ENCODE results near the gene SETD7. TPM values are rescaled to one million over a fixed set of nuclear protein-coding genes. Genes with fewer than 3 reads are reported as not detected.

Gene SETD7
- polyA plus RNA-seq (2013): 18.8 TPM

DNA sequence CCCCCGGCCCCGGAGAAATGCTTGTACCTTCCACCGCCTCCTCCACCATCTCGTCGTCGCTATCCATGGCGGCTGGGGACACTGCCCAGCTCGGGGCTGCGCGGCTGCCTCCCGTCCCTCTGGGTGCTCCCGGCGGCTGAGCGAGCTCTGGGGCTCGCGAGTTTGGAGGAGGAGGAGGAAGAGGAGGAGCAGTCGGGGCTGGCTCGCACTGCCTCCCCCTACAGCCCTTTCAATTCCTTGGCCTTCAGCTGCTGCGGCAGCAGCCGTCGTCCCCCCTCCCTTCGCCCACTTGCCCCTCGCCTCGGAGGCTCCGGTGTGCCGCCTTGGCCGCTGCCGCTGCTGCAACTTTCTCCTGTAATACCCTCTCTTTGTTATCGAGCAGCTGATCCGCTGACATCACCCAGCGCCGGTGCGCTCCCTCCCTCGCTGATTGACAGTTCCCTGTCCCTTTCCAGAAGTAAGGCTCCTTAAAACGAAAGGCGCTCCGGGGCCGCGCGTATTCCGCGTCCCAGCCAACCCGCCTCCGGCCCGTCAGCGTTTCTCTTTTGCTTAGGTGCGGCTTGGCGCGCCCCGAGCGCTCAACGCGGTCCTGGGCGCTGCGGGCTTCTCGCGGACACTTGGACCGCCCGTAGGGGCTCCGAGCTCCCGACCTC is at the start of gene SETD7:
Gene SETD7, minus strand, starts transcription at position 149 of the 653 bp plus-strand sequence. Its CDS starts 82 bp downstream, at position 67.
- POLR2A ChIA-PET: interaction anchor here (0.9 to 1.9 kb wide), 6 partner anchors 9 to 379 kb away, joined by 3 to 6 read pairs (median 4); partner anchors contain the start of genes ELF2 and NAA15
- Histone ChIP-seq H3K36me3 (ENCODE audit: control insufficient read depth in 4 of 4, insufficient read depth in 4 of 4, low read length in 3 of 4) (no peaks in the 10 kb centered on the region), H3K4me1 (ENCODE audit: control extremely low read depth in 1 of 4, control insufficient read depth in 4 of 4, insufficient read depth in 4 of 4, low read length in 3 of 4) (peaks cover 12 to 61% (median 28%) of the 10 kb centered on the region in 4 experiments), H3K27me3 (replicated peaks in 2 of 5; ENCODE audit: control insufficient read depth in 4 of 5, insufficient read depth in 5 of 5, low read length in 4 of 5) (peaks cover 0 to 8% (median 3%) of the 10 kb centered on the region in 5 experiments), H3K27ac (ENCODE audit: insufficient read depth in 1 of 2, low read depth in 1 of 2, low read length in 2 of 2, poor library complexity in 1 of 2, severe bottlenecking in 2 of 2) (peak within 1 kb of the TSS; percentile 54 to 76), H3K9me3 (ENCODE audit: control extremely low read depth in 1 of 5, control insufficient read depth in 4 of 5, insufficient read depth in 2 of 5, low read depth in 1 of 5, low read length in 4 of 5) (no peaks in the 10 kb centered on the region), H3K4me3 (ENCODE audit: control insufficient read depth in 1 of 7, extremely low read depth in 1 of 7, insufficient read depth in 4 of 7, low read depth in 2 of 7, low read length in 6 of 7) (peak within 1 kb of the TSS; percentile 76 to 92 (median 89))
- DNase-seq: peak; percentile 62 to 87 (median 81)
- CTCF ChIA-PET: interaction anchor here (1.0 to 2.3 kb wide), 8 partner anchors 8 to 98 kb away, joined by 3 to 8 read pairs (median 4); no protein-coding TSS in a partner anchor
- 0% methylated on average over 54 of the region's 61 CpGs for WGBS (ENCODE audit: insufficient coverage)

DNA sequence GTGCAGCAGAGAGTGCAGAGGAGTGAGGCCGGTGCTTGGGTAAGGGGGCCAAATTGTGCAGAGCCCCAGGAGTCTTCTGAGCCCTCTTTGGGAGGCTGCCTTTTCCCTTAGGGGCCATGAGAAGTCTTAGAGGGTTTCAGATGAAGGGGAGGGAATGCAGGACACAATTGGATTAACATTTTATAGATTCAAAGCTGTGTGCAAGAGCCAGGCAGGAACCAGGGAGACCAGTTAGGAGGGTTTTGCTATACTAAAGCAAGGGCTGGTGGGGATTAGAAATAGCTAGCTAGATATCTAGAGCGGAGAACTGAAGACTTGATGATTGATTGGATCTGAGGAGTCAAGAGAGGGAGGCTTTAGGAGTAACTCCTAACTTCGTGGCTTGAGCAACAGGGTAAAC is 49.5 kb upstream of the SETD7 start:
- DNase-seq: no peak
- no peak overlapping the region for H3K4me3 ChIP-seq (ENCODE audit: control insufficient read depth in 1 of 7, extremely low read depth in 1 of 7, insufficient read depth in 4 of 7, low read depth in 2 of 7, low read length in 6 of 7)
- WGBS (ENCODE audit: insufficient coverage): 100% methylated on average over 3 of the region's 3 CpGs
- POLR2A ChIA-PET: interaction anchor here (0.6 kb wide), 1 partner anchor 26 kb away, joined by 3 read pairs; no protein-coding TSS in a partner anchor
- no peaks in the 10 kb centered on the region for H3K27me3 ChIP-seq (replicated peaks in 2 of 5; ENCODE audit: control insufficient read depth in 4 of 5, insufficient read depth in 5 of 5, low read length in 4 of 5)
- H3K9me3 ChIP-seq (ENCODE audit: control extremely low read depth in 1 of 5, control insufficient read depth in 4 of 5, insufficient read depth in 2 of 5, low read depth in 1 of 5, low read length in 4 of 5): no peaks in the 10 kb centered on the region
- CTCF ChIA-PET: interaction anchor here (0.8 to 5.8 kb wide), 9 partner anchors 11 to 96 kb away, joined by 3 to 97 read pairs (median 5); partner anchors contain the start of gene SETD7
- no peak overlapping the region for H3K27ac ChIP-seq (ENCODE audit: insufficient read depth in 1 of 2, low read depth in 1 of 2, low read length in 2 of 2, poor library complexity in 1 of 2, severe bottlenecking in 2 of 2)
- H3K4me1 ChIP-seq (ENCODE audit: control extremely low read depth in 1 of 4, control insufficient read depth in 4 of 4, insufficient read depth in 4 of 4, low read length in 3 of 4): peaks cover 0 to 9% (median 6%) of the 10 kb centered on the region in 4 experiments
- H3K36me3 ChIP-seq (ENCODE audit: control insufficient read depth in 4 of 4, insufficient read depth in 4 of 4, low read length in 3 of 4): no peaks in the 10 kb centered on the region

DNA sequence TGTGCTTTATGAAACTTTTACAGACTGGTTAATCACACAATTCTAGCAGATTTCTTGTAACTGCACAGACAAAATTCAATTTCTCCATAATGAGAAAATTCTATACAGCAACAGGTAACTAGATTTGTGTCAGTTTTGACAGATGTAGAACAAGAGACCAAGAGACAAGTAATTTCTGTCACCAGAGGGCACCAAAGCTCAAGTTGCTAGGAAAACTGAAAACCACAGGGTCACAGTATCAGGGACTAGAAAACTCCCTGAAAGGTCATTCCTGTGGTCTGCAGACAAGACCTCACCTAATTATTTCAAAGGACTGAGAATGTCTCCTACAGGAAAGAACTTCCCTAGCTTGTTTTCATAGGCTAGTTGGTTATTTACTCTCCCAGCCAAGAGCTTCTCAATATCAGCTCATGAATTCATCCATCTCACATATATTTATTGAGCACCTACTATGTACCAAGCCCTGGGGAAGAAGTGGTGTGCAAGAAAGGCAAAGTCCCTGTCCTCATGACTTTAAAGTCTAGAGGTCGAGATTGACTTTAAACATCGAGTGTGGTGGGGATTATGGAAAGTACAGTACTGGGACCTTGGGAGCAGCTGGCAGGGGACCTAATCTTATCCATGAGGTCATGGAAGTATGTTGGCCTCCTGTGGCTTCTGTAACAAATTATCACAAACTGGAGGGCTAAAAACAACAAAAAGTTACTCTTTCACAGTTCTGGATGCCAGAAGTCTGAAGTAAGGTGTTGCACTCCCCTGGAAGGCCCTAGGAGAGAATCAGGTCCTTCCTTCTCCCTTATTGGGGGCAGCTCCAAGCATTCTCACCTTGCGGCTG is 47.8 kb upstream of the SETD7 start:
- 68% methylated on average over 2 of the region's 3 CpGs for WGBS (ENCODE audit: insufficient coverage)
- no peak overlapping the region for H3K4me3 ChIP-seq (ENCODE audit: control insufficient read depth in 1 of 7, extremely low read depth in 1 of 7, insufficient read depth in 4 of 7, low read depth in 2 of 7, low read length in 6 of 7)
- no peak overlapping the region for H3K27ac ChIP-seq (ENCODE audit: insufficient read depth in 1 of 2, low read depth in 1 of 2, low read length in 2 of 2, poor library complexity in 1 of 2, severe bottlenecking in 2 of 2)
- H3K27me3 ChIP-seq (replicated peaks in 2 of 5; ENCODE audit: control insufficient read depth in 4 of 5, insufficient read depth in 5 of 5, low read length in 4 of 5): no peaks in the 10 kb centered on the region
- ChIA-PET CTCF (interaction anchor here (0.8 to 5.8 kb wide), 26 partner anchors 9 to 103 kb away, joined by 3 to 97 read pairs (median 7); partner anchors contain the start of genes MGST2 and SETD7), POLR2A (interaction anchor here (1.0 kb wide), 1 partner anchor 48 kb away, joined by 3 read pairs; the partner anchor contains the start of gene SETD7)
- DNase-seq: peak; percentile 59 to 75 (median 66)
- no peaks in the 10 kb centered on the region for H3K36me3 ChIP-seq (ENCODE audit: control insufficient read depth in 4 of 4, insufficient read depth in 4 of 4, low read length in 3 of 4)
- no peaks in the 10 kb centered on the region for H3K9me3 ChIP-seq (ENCODE audit: control extremely low read depth in 1 of 5, control insufficient read depth in 4 of 5, insufficient read depth in 2 of 5, low read depth in 1 of 5, low read length in 4 of 5)
- H3K4me1 ChIP-seq (ENCODE audit: control extremely low read depth in 1 of 4, control insufficient read depth in 4 of 4, insufficient read depth in 4 of 4, low read length in 3 of 4): peaks cover 0 to 9% (median 6%) of the 10 kb centered on the region in 4 experiments

DNA sequence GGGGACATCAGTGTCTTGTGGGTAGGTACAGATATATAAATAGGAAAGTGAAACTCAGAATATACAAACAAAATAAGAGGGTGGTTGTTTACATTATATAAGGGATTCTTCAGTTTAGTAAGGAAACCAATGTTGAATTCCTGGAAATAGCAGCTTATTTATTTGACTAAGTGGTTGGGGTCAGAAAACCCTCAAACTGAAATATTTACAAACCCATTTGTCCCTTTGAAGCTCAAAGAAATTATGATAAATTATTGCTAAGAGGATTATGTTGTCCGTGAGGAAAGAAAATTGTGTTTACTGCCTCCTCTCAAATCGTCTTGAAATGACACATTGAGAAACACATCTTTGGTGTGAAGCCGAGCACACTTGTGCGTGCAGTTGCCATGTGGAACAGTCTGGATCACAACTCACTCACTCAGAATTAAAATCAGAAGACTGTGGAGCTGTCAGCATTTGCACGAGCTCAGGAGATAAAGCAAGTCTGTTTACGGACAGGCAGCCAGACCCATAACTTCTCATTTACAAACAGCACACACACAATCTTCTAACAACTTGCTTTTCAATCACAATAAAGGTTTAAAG is 46.8 kb upstream of the SETD7 start:
- Histone ChIP-seq H3K27me3 (replicated peaks in 2 of 5; ENCODE audit: control insufficient read depth in 4 of 5, insufficient read depth in 5 of 5, low read length in 4 of 5) (no peaks in the 10 kb centered on the region), H3K4me1 (ENCODE audit: control extremely low read depth in 1 of 4, control insufficient read depth in 4 of 4, insufficient read depth in 4 of 4, low read length in 3 of 4) (peaks cover 0 to 9% (median 6%) of the 10 kb centered on the region in 4 experiments), H3K27ac (ENCODE audit: insufficient read depth in 1 of 2, low read depth in 1 of 2, low read length in 2 of 2, poor library complexity in 1 of 2, severe bottlenecking in 2 of 2) (no peak overlapping the region), H3K36me3 (ENCODE audit: control insufficient read depth in 4 of 4, insufficient read depth in 4 of 4, low read length in 3 of 4) (no peaks in the 10 kb centered on the region), H3K4me3 (ENCODE audit: control insufficient read depth in 1 of 7, extremely low read depth in 1 of 7, insufficient read depth in 4 of 7, low read depth in 2 of 7, low read length in 6 of 7) (no peak overlapping the region), H3K9me3 (ENCODE audit: control extremely low read depth in 1 of 5, control insufficient read depth in 4 of 5, insufficient read depth in 2 of 5, low read depth in 1 of 5, low read length in 4 of 5) (no peaks in the 10 kb centered on the region)
- ChIA-PET CTCF (interaction anchor here (0.8 to 5.8 kb wide), 28 partner anchors 8 to 103 kb away, joined by 3 to 97 read pairs (median 6); partner anchors contain the start of genes MGST2 and SETD7), POLR2A (no interaction called here)
- DNase-seq: no peak
- WGBS (ENCODE audit: insufficient coverage): 92% methylated on average over 4 of the region's 6 CpGs

DNA sequence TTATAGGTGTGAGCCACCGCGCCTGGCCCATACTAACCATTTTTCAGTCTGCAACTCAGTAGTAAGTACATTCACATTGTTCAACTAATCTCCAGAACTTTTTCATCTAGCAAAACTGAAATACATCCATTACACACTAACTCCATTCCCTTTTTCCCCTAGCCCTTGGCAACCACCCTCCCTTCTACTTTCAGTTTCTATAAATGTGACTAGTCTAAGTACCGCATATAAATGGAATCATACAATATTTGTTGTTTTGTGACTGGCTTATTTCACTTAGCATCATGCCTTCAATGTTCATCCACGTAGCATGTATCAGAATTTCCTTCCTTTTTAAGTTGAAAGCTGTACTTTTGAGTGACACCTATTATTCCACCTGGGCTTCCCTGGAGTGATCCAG is 44.6 kb upstream of the SETD7 start:
- POLR2A ChIA-PET: no interaction called here
- H3K27ac ChIP-seq (ENCODE audit: insufficient read depth in 1 of 2, low read depth in 1 of 2, low read length in 2 of 2, poor library complexity in 1 of 2, severe bottlenecking in 2 of 2): no peak overlapping the region
- H3K27me3 ChIP-seq (replicated peaks in 2 of 5; ENCODE audit: control insufficient read depth in 4 of 5, insufficient read depth in 5 of 5, low read length in 4 of 5): peaks cover 0 to 4% (median 0%) of the 10 kb centered on the region in 5 experiments
- H3K36me3 ChIP-seq (ENCODE audit: control insufficient read depth in 4 of 4, insufficient read depth in 4 of 4, low read length in 3 of 4): no peaks in the 10 kb centered on the region
- DNase-seq: no peak
- H3K4me1 ChIP-seq (ENCODE audit: control extremely low read depth in 1 of 4, control insufficient read depth in 4 of 4, insufficient read depth in 4 of 4, low read length in 3 of 4): no peaks in the 10 kb centered on the region
- H3K4me3 ChIP-seq (ENCODE audit: control insufficient read depth in 1 of 7, extremely low read depth in 1 of 7, insufficient read depth in 4 of 7, low read depth in 2 of 7, low read length in 6 of 7): no peak overlapping the region
- CTCF ChIA-PET: interaction anchor here (1.1 to 2.5 kb wide), 4 partner anchors 18 to 56 kb away, joined by 3 to 13 read pairs (median 6); no protein-coding TSS in a partner anchor
- no peaks in the 10 kb centered on the region for H3K9me3 ChIP-seq (ENCODE audit: control extremely low read depth in 1 of 5, control insufficient read depth in 4 of 5, insufficient read depth in 2 of 5, low read depth in 1 of 5, low read length in 4 of 5)
- no CpG with 5 or more reads among the region's 4 CpGs for WGBS (ENCODE audit: insufficient coverage)

DNA sequence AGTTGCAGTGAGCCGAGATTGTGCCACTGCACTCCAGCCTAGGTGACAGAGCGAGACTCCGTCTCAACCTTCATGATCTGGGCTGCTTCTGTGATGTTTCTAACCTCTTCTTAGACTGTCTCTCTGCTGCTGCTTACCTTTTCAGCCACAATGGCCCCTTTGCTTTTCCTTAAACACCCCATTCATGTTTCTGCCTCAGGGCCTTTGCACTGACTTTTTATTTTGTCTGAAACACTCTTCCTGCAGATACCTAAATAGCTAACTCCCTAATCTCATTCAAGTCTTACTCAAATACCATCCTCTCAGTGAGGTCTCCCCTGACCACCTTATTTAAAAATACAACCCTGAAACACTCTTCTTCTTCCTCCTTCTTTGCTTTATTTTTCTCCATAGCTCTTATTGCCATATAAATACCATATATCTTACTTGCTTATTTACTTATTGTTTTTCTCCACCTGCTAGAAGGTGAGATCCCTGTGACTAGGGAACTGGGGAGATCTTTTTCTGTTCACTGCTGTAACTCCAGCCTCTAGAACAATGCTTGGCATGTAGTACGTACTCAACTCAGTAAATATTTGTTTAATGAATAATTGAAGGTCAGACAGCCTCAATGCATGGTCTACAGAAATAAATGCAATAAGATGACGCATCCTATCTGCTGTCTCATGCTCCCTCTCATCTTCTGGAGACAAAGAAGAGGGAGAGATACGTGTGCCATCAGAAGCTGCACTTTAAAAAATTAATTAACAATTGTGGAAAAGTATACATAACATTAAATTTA is 43.8 kb upstream of the SETD7 start:
- no peak for DNase-seq
- no peaks in the 10 kb centered on the region for H3K9me3 ChIP-seq (ENCODE audit: control extremely low read depth in 1 of 5, control insufficient read depth in 4 of 5, insufficient read depth in 2 of 5, low read depth in 1 of 5, low read length in 4 of 5)
- no peak overlapping the region for H3K27ac ChIP-seq (ENCODE audit: insufficient read depth in 1 of 2, low read depth in 1 of 2, low read length in 2 of 2, poor library complexity in 1 of 2, severe bottlenecking in 2 of 2)
- 95% methylated on average over 3 of the region's 6 CpGs for WGBS (ENCODE audit: insufficient coverage)
- H3K4me1 ChIP-seq (ENCODE audit: control extremely low read depth in 1 of 4, control insufficient read depth in 4 of 4, insufficient read depth in 4 of 4, low read length in 3 of 4): no peaks in the 10 kb centered on the region
- no peaks in the 10 kb centered on the region for H3K36me3 ChIP-seq (ENCODE audit: control insufficient read depth in 4 of 4, insufficient read depth in 4 of 4, low read length in 3 of 4)
- ChIA-PET POLR2A (no interaction called here), CTCF (interaction anchor here (0.9 to 2.5 kb wide), 7 partner anchors 19 to 131 kb away, joined by 3 to 13 read pairs (median 3); no protein-coding TSS in a partner anchor)
- H3K4me3 ChIP-seq (ENCODE audit: control insufficient read depth in 1 of 7, extremely low read depth in 1 of 7, insufficient read depth in 4 of 7, low read depth in 2 of 7, low read length in 6 of 7): no peak overlapping the region
- H3K27me3 ChIP-seq (replicated peaks in 2 of 5; ENCODE audit: control insufficient read depth in 4 of 5, insufficient read depth in 5 of 5, low read length in 4 of 5): peaks cover 0 to 4% (median 0%) of the 10 kb centered on the region in 5 experiments

Measured in common myeloid progenitor, CD34-positive (primary cell).